GM12872 (cell line): ENCODE data around the gene IDS.

Experiments
- CTCF ChIP-seq: IDR thresholded peaks from 3 replicates; pipeline ENCODE4 v1.5.1; 2011; ENCODE audit warnings: low read depth, mild to moderate bottlenecking, low read length, moderate library complexity; ENCODE audit not compliant: insufficient read depth

IDS gene

GRCh38 chrX:149505671-149506070 is 565 bp upstream of the IDS start:
- TF ChIP-seq CTCF, result no peak

- peak; percentile 71 for TF ChIP-seq CTCF
Observed at GRCh38 chrX:149504226-149504914, 736 bp downstream of the IDS start.

- no peak for TF ChIP-seq CTCF
Observed at GRCh38 chrX:149499766-149500165, 5.3 kb downstream of the IDS start.

- no peak for TF ChIP-seq CTCF
Observed at GRCh38 chrX:149498767-149499166, 6.3 kb downstream of the IDS start.

GRCh38 chrX:149497626-149498025 is 7.5 kb downstream of the IDS start:
- TF ChIP-seq CTCF, result no peak

GRCh38 chrX:149497054-149497453 is 8.1 kb downstream of the IDS start:
- no peak for TF ChIP-seq CTCF

GRCh38 chrX:149495573-149496071 is 9.5 kb downstream of the IDS start:
- no peak for TF ChIP-seq CTCF
